ENCODE data around the gene ZDHHC14. TPM values are rescaled to one million over a fixed set of nuclear protein-coding genes. Genes with fewer than 3 reads are reported as not detected.
"Not testable (repeated sequence)": the region's sequence is repeated elsewhere in the genome, so short reads cannot be mapped to it uniquely, and the experiment has no call there.

ZDHHC14 gene
- total RNA-seq, 4 donors from 2014 or later = 7.1 to 11.4 (median 9.8) TPM

- Histone ChIP-seq H3K27me3 (peaks cover 0 to 11% (median 0%) of the 10 kb centered on the region in 4 donors), H3K9me3 (no peaks in the 10 kb centered on the region), H3K27ac (replicated peaks in 1 of 4) (no peak overlapping the region), H3K36me3 (no peaks in the 10 kb centered on the region), H3K4me1 (no peaks in the 10 kb centered on the region), H3K4me3 (no peak overlapping the region)
- intact Hi-C loops (cut with DNase I) = no loop called here
- no peak for TF ChIP-seq EP300 (IDR thresholded peaks at IDR 0.05)
- TF ChIP-seq CTCF (IDR thresholded peaks at IDR 0.05) = no peak
- TF ChIP-seq POLR2AphosphoS5 (IDR thresholded peaks at IDR 0.05) = no peak
- no peak for TF ChIP-seq POLR2A (IDR thresholded peaks at IDR 0.05; ENCODE audit: low read depth)
- DNase-seq (ENCODE audit: extremely low spot score) = no peak
- 57% methylated on average over 6 of the region's 6 CpGs for WGBS
Observed at GRCh38 chr6:157335829-157336228, 45.2 kb upstream of the ZDHHC14 start.

GRCh38 chr6:157337276-157337675 is 43.7 kb upstream of the ZDHHC14 start:
- peaks cover 0 to 11% (median 0%) of the 10 kb centered on the region in 4 donors for H3K27me3 ChIP-seq
- H3K4me1 ChIP-seq; intact Hi-C loops (cut with DNase I); DNase-seq (ENCODE audit: extremely low spot score); H3K36me3 ChIP-seq; H3K27ac ChIP-seq (replicated peaks in 1 of 4); H3K4me3 ChIP-seq; H3K9me3 ChIP-seq: not testable (repeated sequence)
- WGBS = 80% methylated on average over 3 of the region's 3 CpGs

- no peaks in the 10 kb centered on the region for H3K9me3 ChIP-seq
- no peaks in the 10 kb centered on the region for H3K36me3 ChIP-seq
- no peak for DNase-seq (ENCODE audit: extremely low spot score)
- intact Hi-C loops (cut with DNase I) = no loop called here
- peaks cover 0 to 11% (median 0%) of the 10 kb centered on the region in 4 donors for H3K27me3 ChIP-seq
- no peak overlapping the region for H3K4me3 ChIP-seq
- H3K4me1 ChIP-seq = no peaks in the 10 kb centered on the region
- TF ChIP-seq CTCF (IDR thresholded peaks at IDR 0.05) (no peak), EP300 (IDR thresholded peaks at IDR 0.05) (no peak)
- H3K27ac ChIP-seq (replicated peaks in 1 of 4) = no peak overlapping the region
- WGBS = 62% methylated on average over 2 of the region's 2 CpGs
Observed at GRCh38 chr6:157337751-157338150, 43.2 kb upstream of the ZDHHC14 start.

- intact Hi-C loops (cut with DNase I) = no loop called here
Observed at GRCh38 chr6:157339432-157339831, 41.6 kb upstream of the ZDHHC14 start.

GRCh38 chr6:157343732-157344131 is 37.3 kb upstream of the ZDHHC14 start:
- 60% methylated on average over 4 of the region's 4 CpGs for WGBS
- no peaks in the 10 kb centered on the region for H3K4me1 ChIP-seq
- intact Hi-C loops (cut with DNase I) = no loop called here
- no peaks in the 10 kb centered on the region for H3K9me3 ChIP-seq
- no peak for DNase-seq (ENCODE audit: extremely low spot score)
- H3K36me3 ChIP-seq = no peaks in the 10 kb centered on the region
- no peak overlapping the region for H3K4me3 ChIP-seq
- H3K27ac ChIP-seq (replicated peaks in 1 of 4) = no peak overlapping the region
- peaks cover 0 to 4% (median 0%) of the 10 kb centered on the region in 4 donors for H3K27me3 ChIP-seq
- no peak for TF ChIP-seq CTCF (IDR thresholded peaks at IDR 0.05)
- no peak for TF ChIP-seq POLR2AphosphoS5 (IDR thresholded peaks at IDR 0.05)
- no peak for TF ChIP-seq EP300 (IDR thresholded peaks at IDR 0.05)
- no peak for TF ChIP-seq POLR2A (IDR thresholded peaks at IDR 0.05; ENCODE audit: low read depth)

More at GRCh38 chr6:157339432-157339831, 41.6 kb upstream of the ZDHHC14 start:
- no peak for DNase-seq (ENCODE audit: extremely low spot score)
- Histone ChIP-seq H3K27me3 (no peaks in the 10 kb centered on the region), H3K9me3 (no peaks in the 10 kb centered on the region), H3K4me1 (no peaks in the 10 kb centered on the region), H3K36me3 (no peaks in the 10 kb centered on the region), H3K27ac (replicated peaks in 1 of 4) (no peak overlapping the region), H3K4me3 (no peak overlapping the region)
- TF ChIP-seq POLR2AphosphoS5 (IDR thresholded peaks at IDR 0.05) (no peak), EP300 (IDR thresholded peaks at IDR 0.05) (no peak), CTCF (IDR thresholded peaks at IDR 0.05) (no peak), POLR2A (IDR thresholded peaks at IDR 0.05; ENCODE audit: low read depth) (no peak)
- WGBS = no CpG with 5 or more reads among the region's 1 CpG
